HUDEP-2 (cell line): ENCODE measurements around the gene SMIM13.

Source experiments
- DNase-seq, 76 experiments: peaks; one replicate each; lab custom pipeline; 2025; ENCODE audit not compliant: unreplicated experiment in 76 of 76; lab: John Stamatoyannopoulos, UW

The SMIM13 gene

GRCh38 chr6:11183761-11184362, 90.2 kb downstream of the SMIM13 start:
- DNase-seq: no peak

- no peak for DNase-seq
Observed at GRCh38 chr6:11185204-11185842, 91.7 kb downstream of the SMIM13 start.

GRCh38 chr6:11187301-11187700, 93.7 kb downstream of the SMIM13 start:
- no peak for DNase-seq
